Gastrocnemius medialis (tissue), 4 donors: ENCODE data around the gene WWP2. TPM values are rescaled to one million over a fixed set of nuclear protein-coding genes. Genes with fewer than 3 reads are reported as not detected.
A peak's percentile ranks its signal among the peaks of the same experiment; 100 is the strongest.
"Not testable (repeated sequence)": the region's sequence is repeated elsewhere in the genome, so short reads cannot be mapped to it uniquely, and the experiment has no call there.

Experiments used
- ATAC-seq, 2 donors: fragments of 150-250 bp; one replicate each; pipeline ENCODE4 v1.9.1; 2016
- DNase-seq, 2 donors: peaks; one replicate each; pipeline ENCODE4 v3.0.0-alpha.2; 2019
- H3K27ac ChIP-seq, 4 donors: fragments of 200-600 bp; sonication (generic); 1 replicate in 1 of 4; 2 replicates in 3 of 4; pipeline ENCODE4 v1.5.1; 2016 to 2018; ENCODE audit warnings: mild to moderate bottlenecking in 2 of 4, moderate library complexity in 1 of 4
- H3K27me3 ChIP-seq, 3 donors: fragments of 200-600 bp; sonication (generic) in 2 of 3; 1 replicate in 1 of 3; 2 replicates in 2 of 3; pipeline versions ENCODE4 v1.5.1 to v1.6.0; 2016 to 2019; ENCODE audit warnings: mild to moderate bottlenecking in 1 of 3, moderate library complexity in 1 of 3
- H3K36me3 ChIP-seq, 2 donors: fragments of 200-600 bp; sonication (generic) in 1 of 2; one replicate each; pipeline ENCODE4 v1.5.1; 2017 to 2018
- H3K4me1 ChIP-seq, 2 donors: fragments of 200-600 bp; sonication (generic) in 1 of 2; one replicate each; pipeline ENCODE4 v1.5.1; 2016 to 2017; ENCODE audit warnings: mild to moderate bottlenecking in 2 of 2
- H3K4me3 ChIP-seq, 4 donors: fragments of 200-600 bp; sonication (generic) in 3 of 4; 1 replicate in 1 of 4; 2 replicates in 3 of 4; pipeline ENCODE4 v1.5.1; 2016 to 2019; ENCODE audit warnings: mild to moderate bottlenecking in 2 of 4
- H3K9me3 ChIP-seq, 3 donors: fragments of 200-600 bp; sonication (generic) in 2 of 3; 1 replicate in 1 of 3; 2 replicates in 2 of 3; pipeline ENCODE4 v1.5.1; 2016 to 2019
- POLR2A ChIP-seq, 2 donors: fragments of 450-650 bp; IDR thresholded peaks; one replicate each; pipeline ENCODE4 v1.6.1; 2017; ENCODE audit warnings: antibody characterized with exemption in 2 of 2, mild to moderate bottlenecking in 2 of 2, moderate library complexity in 2 of 2
- in situ Hi-C, 4 donors: fragments of 200-750 bp; cut with MboI; loops; one replicate each; pipeline versions ENCODE4 v1.15.0 to v1.8.0; 2017; ENCODE audit warnings: low sequenced_read_pairs in 4 of 4
- intact Hi-C: fragments of 100-400 bp; cut with DNase I; formaldehyde crosslinking; loops from one replicate; pipeline ENCODE4 v1.15.1; 2023; ENCODE audit warnings: low total_unique reads
- total RNA-seq, 4 donors: library from RNA; depleted of rRNA; stranded (reverse); fragments of >200 nt; gene quantifications; one replicate each; pipeline versions ENCODE4 v1.1.0 to v1.2.3, GENCODE V29; 2016
- TF ChIP-seq, protein P1 (sequence below), 5 experiments: fragments of 450-650 bp in 3 of 5; fragments of 200-600 bp in 2 of 5; sonication (generic) in 2 of 5; IDR thresholded peaks in 4 of 5; conservative IDR thresholded peaks in 1 of 5; 1 replicate in 4 of 5; 2 replicates in 1 of 5; pipeline ENCODE4 v1.5.1; 2016 to 2019; ENCODE audit warnings: antibody characterized with exemption in 5 of 5, mild to moderate bottlenecking in 3 of 5, moderate library complexity in 3 of 5

Gene WWP2
- total RNA-seq, 4 donors from 2014 or later: 29.4 to 35.6 (median 31.8) TPM

DNA sequence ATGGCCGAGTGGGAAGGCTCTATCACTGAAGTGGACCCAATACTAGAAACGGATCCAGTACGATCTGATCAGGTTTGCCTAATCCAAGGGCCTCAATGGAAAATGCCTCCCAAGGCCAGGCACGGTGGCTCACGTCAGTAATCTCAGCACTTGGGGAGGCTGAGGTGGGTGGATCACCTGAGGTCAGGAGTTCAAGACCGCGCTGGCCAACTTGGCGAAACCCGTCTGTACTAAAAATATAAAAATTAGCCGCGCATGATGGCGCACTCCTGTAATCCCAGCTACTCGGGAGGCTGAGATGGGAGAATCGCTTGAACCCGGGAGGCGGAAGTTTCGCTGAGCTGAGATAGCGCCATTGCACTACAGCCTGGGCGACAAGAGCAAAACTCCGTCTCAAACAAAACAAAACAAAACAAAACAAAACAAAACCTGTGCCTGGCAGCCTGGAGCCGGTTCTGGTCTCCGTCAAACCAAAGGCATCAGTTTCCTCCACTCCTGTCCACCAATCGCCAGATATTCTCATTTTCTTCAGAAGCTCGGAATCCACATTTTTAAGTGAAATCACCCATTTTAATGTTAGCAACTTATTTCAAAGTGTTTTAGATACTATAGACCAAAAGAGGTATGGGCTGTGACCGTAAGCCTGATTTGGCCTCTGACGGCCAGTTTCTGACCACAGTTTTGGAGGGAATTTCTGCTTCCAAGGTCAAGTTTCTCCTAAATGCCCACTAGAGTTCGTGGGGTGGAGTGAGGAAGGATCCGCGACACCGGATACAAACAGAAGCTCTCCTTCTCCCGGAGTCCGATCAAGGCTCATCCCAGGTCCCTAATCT lies 36.4 kb upstream of the WWP2 start:
- DNase-seq (no peak), ATAC-seq (peak in 1 of 2 donors; percentile 8)
- peaks cover 19 to 27% of the 10 kb centered on the region in 2 donors for H3K4me1 ChIP-seq
- no peaks in the 10 kb centered on the region for H3K9me3 ChIP-seq
- in situ Hi-C loops: no loop called here
- peak overlapping the region; percentile 66 to 80 (median 76) for H3K27ac ChIP-seq
- intact Hi-C loops: loop anchor here (2.0 kb wide), 1 partner anchor 29 kb away; the partner anchor contains the start of gene NOB1
- TF ChIP-seq, protein P1, sequence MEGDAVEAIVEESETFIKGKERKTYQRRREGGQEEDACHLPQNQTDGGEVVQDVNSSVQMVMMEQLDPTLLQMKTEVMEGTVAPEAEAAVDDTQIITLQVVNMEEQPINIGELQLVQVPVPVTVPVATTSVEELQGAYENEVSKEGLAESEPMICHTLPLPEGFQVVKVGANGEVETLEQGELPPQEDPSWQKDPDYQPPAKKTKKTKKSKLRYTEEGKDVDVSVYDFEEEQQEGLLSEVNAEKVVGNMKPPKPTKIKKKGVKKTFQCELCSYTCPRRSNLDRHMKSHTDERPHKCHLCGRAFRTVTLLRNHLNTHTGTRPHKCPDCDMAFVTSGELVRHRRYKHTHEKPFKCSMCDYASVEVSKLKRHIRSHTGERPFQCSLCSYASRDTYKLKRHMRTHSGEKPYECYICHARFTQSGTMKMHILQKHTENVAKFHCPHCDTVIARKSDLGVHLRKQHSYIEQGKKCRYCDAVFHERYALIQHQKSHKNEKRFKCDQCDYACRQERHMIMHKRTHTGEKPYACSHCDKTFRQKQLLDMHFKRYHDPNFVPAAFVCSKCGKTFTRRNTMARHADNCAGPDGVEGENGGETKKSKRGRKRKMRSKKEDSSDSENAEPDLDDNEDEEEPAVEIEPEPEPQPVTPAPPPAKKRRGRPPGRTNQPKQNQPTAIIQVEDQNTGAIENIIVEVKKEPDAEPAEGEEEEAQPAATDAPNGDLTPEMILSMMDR (IDR thresholded peaks at IDR 0.05 in 4 of 5, conservative IDR thresholded peaks at IDR 0.05 in 1 of 5): no peak
- no peak for TF ChIP-seq POLR2A (IDR thresholded peaks at IDR 0.05)
- no peaks in the 10 kb centered on the region for H3K27me3 ChIP-seq
- H3K4me3 ChIP-seq: peak overlapping the region; percentile 54 to 87 (median 64)
- no peaks in the 10 kb centered on the region for H3K36me3 ChIP-seq

DNA sequence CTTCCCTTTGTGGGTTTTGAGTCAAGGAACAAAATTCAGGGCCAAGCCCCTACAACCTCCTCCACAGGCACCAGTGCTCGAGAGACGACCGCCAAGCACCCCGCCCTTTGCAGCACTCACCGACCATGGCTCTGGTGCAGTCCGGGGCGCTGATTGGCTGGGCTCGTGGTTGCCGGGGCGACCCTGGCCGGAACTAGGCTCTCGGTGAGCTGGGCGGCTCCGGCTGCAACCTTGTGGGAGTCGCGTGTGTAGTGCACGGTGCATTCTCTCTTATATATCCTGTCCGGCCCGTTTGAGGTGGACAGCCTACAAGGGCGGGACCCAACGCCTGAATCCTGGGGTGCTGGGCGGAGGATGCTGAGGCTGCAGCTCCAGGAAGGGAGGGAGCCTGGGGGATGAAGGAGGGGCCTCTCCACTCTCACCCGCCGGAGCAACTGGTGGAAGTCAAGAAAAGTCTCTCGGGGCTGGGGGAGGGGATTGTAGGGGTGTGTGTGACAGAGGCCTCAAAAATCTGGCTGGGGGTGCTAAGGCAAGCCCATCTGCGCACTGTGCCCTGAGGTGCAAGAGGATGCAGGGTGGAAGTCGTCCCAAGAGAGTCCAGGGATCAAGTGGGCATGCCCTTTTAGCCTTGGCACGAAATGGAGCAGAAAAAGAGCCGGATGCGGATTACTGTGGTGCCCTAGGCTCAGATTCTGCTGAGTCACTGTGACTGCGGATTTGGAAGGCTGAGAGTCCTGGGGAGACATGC lies 35.6 kb upstream of the WWP2 start, which contains the start of gene NQO1:
NQO1 (minus strand) TSS at position 248 of the 748 bp plus-strand sequence; CDS start at position 127, 121 bp downstream.
- no peaks in the 10 kb centered on the region for H3K27me3 ChIP-seq
- no peaks in the 10 kb centered on the region for H3K9me3 ChIP-seq
- TF ChIP-seq, protein P1 (IDR thresholded peaks at IDR 0.05 in 4 of 5, conservative IDR thresholded peaks at IDR 0.05 in 1 of 5): no peak
- TF ChIP-seq POLR2A (IDR thresholded peaks at IDR 0.05): peak; percentile 46 to 61
- H3K36me3 ChIP-seq: no peaks in the 10 kb centered on the region
- peak; percentile 76 to 84 for ATAC-seq
- in situ Hi-C loops (no loop called here), intact Hi-C loops (loop anchor here (2.0 kb wide), 1 partner anchor 28 kb away; the partner anchor contains the start of gene NOB1)
- H3K4me1 ChIP-seq: peaks cover 19 to 27% of the 10 kb centered on the region in 2 donors
- peak within 1 kb of the TSS; percentile 66 to 80 (median 76) for H3K27ac ChIP-seq
- peak within 1 kb of the TSS; percentile 54 to 87 (median 64) for H3K4me3 ChIP-seq
- peak; percentile 86 to 87 for DNase-seq

DNA sequence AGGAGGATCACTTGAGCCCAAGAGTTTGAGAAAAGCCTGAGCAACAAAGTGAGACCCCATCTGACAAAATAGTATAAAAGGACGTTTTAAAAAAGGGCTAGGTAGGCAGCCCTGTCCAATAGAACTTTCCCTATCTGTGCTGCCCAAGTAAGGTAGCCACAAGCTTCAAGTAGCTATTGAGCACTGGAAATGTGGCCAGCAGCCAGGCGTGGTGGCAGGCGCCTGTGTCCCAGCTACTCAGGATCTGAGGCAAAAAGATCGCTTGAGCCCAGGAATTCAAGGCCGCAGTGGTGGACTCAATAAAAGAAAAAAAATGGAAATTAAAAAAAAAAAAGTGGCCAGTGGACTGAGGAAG lies 34.2 kb upstream of the WWP2 start:
- Histone ChIP-seq H3K9me3 (no peaks in the 10 kb centered on the region), H3K4me1 (peaks cover 19 to 27% of the 10 kb centered on the region in 2 donors), H3K27ac (peak overlapping the region; percentile 16 to 79 (median 70)), H3K36me3 (no peaks in the 10 kb centered on the region), H3K4me3 (peak overlapping the region in 2 of 4 donors; percentile 54 to 57), H3K27me3 (no peaks in the 10 kb centered on the region)
- DNase-seq (no peak), ATAC-seq (no peak)
- in situ Hi-C loops (no loop called here), intact Hi-C loops (loop anchor here (2.0 kb wide), 1 partner anchor 27 kb away; the partner anchor contains the start of gene NOB1)
- TF ChIP-seq, protein P1 (IDR thresholded peaks at IDR 0.05 in 4 of 5, conservative IDR thresholded peaks at IDR 0.05 in 1 of 5): no peak
- TF ChIP-seq POLR2A (IDR thresholded peaks at IDR 0.05): no peak

DNA sequence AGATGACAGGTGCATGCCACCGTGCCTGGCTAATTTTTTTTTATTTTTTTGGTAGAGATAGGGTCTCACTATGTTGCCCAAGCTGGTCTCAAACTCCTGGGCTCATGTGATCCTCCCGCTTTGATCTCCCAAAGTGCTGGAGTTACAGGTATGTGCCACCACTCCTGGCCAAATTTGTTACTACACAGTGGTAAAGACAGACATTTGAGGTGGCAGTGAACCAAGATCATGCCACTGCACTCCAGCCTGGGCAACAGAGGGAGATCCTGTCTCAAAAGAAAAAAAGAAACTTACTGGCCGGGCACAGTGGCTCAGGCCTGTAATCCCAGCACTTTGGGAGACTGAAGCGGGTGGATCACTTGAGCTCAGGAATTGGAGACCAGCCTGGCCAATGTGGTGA lies 33.1 kb upstream of the WWP2 start:
- H3K4me3 ChIP-seq, H3K36me3 ChIP-seq, in situ Hi-C loops, DNase-seq, H3K9me3 ChIP-seq, ATAC-seq, H3K27me3 ChIP-seq, intact Hi-C loops: not testable (repeated sequence)
- H3K4me1 ChIP-seq: peaks cover 19 to 27% of the 10 kb centered on the region in 2 donors
- peak overlapping the region in 2 of 4 donors; percentile 74 to 79 for H3K27ac ChIP-seq

DNA sequence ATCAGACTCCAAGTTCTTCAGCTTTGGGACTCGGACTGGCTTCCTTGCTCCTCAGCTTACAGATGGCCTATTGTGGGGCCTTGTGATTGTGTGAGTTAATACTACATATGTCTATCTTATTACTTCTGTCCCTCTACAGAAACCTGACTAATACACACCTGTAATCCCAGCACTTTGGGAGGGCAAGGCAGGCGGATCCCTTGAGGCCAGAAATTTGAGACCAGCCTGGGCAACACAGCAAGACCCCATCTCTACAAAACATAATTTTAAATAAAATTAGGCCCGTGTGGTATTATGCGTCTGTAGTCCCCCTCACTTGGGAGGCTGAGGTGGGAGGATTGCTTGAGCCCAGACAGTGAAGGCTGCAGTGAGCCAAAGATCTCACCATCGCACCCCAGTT lies 30.9 kb upstream of the WWP2 start:
- H3K27ac ChIP-seq, ATAC-seq, H3K27me3 ChIP-seq, DNase-seq, H3K36me3 ChIP-seq, H3K4me3 ChIP-seq, H3K9me3 ChIP-seq, in situ Hi-C loops, intact Hi-C loops: not testable (repeated sequence)
- peaks cover 10 to 19% of the 10 kb centered on the region in 2 donors for H3K4me1 ChIP-seq
